ENCODE measurements around the gene GBP3.
"Not testable (repeated sequence)": the region's sequence is repeated elsewhere in the genome, so short reads cannot be mapped to it uniquely, and the experiment has no call there.

Gene GBP3

DNA sequence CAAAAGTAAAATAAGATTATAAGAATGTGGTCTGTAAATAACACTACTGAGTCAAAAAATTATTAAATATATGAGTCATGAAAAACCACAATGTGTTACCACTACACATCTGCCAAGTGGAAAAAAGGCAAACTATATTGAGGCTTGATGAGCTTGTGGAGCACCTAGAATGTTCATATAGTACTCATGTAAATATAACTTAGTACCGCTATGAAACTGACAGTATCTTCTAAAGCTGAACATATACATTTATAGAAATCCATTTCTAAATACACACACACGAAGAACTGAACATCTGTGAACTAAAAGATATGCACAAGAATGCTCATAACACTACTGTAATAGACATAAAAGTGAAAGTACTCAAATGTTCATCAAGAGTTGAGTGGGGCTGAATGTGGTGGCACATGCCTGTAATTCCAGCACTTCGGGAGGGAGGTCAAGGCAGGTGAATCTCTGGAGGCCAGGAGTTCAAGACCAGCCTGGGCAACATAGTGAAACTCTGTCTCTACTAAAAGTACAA, 18.5 kb upstream of the GBP3 start:
- in situ Hi-C loops (cut with MboI; ENCODE audit: low sequenced_read_pairs): no loop called here

DNA sequence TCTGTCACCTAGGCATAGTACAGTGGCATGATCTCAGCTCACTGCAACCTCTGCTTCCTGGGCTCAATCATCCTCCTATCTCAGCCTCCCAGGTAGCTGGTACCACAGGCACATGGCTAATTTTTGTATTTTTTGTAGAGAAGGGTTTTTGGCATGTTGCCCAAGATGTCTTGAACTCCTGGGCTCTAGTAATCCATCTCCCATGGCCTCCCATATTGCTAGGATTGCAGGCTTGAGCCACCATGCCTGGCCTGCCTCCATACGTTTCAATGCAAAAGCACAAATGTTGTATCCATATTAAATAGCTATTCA, 17.6 kb upstream of the GBP3 start:
- in situ Hi-C loops (cut with MboI; ENCODE audit: low sequenced_read_pairs): no loop called here

DNA sequence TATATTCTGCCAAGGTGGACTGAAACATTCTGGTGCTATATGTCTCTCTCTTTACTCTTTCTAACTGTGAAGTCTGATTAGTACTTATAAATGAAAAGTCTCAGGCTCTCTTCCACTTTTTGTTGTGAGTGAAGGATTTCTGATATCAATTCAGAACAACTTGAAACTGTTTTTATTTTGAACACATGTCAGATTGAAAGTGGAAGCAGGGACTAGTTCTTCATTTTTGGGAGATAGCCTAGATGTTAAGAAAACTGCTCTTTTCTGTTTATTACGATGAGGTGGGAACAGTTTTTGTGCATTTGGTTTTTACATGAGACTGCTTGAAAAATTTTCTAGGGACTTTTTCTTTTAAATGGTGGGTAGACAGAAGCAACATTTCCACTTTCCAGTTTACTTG, 14.5 kb upstream of the GBP3 start:
- in situ Hi-C loops (cut with MboI; ENCODE audit: low sequenced_read_pairs): no loop called here

DNA sequence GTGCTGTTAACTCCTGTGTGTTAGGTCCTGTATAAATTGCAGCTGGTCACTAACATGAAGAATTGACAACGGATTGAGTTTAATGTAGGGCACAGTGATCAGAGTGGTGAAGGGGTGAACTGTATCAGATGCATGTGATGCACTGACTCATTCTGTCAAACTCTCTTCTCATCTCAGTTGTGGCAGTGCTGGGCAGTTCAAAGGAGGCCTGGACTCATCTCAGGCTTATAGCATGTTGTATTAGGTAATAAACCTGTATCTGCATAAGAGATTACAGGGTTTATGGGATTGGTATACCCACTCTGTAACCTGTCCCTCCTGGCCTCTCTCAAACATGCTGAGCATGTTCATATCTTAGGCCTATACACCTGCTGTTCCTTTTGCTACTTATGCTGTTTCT, 12.4 kb upstream of the GBP3 start:
- in situ Hi-C loops (cut with MboI; ENCODE audit: low sequenced_read_pairs): no loop called here

DNA sequence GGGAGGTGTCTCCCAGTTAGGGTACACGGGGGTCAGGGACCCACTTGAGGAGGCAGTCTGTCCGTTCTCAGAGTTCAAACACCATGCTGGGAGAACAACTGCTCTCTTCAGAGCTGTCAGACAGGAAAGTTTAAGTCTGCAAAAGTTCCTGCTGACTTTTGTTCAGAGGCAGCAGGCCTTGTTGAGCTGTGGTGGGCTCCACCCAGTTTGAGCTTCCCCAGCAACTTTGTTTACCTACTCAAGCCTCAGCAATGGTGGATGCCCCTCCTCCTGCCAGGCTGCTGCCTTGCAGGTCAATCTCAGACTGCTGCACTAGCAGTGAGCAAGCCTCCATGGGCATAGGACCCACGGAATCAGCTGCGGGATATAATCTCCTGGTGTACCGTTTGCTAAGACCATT, 11.3 kb upstream of the GBP3 start:
- in situ Hi-C loops (cut with MboI; ENCODE audit: low sequenced_read_pairs): not testable (repeated sequence)

DNA sequence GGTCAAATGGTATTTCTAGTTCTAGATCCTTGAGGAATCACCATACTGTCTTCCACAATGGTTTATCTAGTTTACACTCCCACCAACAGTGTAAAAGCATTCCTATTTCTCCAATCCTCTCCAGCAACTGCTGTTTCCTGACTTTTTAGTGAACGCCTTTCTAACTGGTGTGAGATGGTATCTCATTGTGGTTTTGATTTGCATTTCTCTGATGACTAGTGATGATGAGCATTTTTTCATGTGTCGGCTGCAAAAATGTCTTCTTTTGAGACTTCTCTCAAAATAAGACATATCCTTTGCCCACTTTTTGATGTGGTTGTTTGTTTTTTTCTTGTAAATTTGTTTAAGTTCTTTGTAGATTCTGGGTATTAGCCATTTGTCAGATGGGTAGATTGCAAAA, 6.4 kb upstream of the GBP3 start:
- in situ Hi-C loops (cut with MboI; ENCODE audit: low sequenced_read_pairs): not testable (repeated sequence)

DNA sequence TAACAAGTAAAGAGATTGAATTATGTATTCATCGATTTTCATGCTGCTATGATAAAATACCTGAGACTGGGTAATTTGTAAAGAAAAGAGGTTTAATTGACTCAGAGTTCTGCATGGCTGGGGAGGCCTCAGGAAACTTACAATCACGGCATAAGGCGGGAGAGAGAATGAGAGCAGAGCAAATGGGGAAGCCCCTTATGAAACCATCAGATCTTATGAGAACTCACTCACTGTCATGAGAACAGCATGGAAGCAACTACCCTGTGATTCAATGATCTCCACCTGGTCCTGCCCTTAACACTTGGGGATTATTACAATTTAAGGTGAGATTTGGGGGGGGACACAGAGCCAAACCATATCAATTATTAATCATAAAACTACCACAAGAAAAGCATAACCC, 3.3 kb upstream of the GBP3 start:
- in situ Hi-C loops (cut with MboI; ENCODE audit: low sequenced_read_pairs): no loop called here

DNA sequence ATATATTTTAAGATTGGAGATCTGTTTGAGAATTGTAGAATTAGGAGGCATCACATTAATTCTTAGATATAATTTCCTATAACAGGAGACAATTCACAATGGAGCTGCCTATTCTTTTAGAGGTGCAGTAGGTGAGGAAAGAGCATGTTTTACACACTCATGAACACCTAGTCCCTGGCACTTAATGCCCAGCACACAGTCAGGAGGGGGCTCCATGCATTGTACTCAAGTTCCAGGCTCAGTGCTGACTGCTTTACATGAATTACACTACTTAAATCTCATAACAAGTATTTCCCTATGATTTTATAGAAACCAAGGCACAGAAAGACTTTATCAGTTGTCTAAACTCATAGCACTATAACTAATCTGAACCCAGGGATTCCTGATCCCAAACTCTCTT, 360 bp upstream of the GBP3 start:
- in situ Hi-C loops (cut with MboI; ENCODE audit: low sequenced_read_pairs): no loop called here

DNA sequence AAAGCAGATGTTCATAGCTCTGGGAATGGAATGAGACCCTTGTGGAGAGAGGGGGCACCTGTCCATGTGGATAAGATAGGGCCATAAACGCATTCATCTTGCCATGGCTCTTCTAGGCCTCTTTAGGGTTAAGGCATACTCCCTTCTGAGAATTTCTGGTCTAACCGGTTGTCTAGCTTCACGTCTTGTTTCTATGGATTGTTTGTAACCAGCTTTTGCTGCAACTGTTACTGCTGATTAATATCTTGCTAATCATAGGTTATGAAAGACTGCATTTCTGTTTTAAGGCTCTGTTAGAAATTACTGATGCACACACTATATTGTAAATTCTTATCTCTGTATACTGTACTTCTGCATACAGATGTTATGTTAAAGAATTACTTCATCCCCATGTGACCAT, 4.3 kb downstream of the GBP3 start:
- in situ Hi-C loops (cut with MboI; ENCODE audit: low sequenced_read_pairs): not testable (repeated sequence)

DNA sequence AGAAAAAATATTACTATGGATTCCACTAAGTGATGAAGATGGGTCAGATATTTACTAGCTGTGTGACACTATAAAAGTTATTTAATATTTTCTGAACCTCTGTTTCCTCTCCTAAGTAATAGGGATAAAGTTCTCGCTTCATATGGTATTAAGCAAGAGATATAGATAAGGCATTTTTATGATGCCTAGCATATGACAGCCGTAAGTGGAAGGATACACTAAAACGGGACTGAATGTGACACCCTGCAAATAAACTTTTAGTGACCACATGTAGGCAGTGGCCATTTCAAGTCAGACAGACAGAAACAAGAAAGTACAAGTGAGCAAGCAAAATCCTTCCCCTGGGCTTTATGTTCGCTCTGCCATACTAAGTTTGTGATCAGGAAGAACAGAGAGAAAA, 14.2 kb downstream of the GBP3 start:
- in situ Hi-C loops (cut with MboI; ENCODE audit: low sequenced_read_pairs): no loop called here

DNA sequence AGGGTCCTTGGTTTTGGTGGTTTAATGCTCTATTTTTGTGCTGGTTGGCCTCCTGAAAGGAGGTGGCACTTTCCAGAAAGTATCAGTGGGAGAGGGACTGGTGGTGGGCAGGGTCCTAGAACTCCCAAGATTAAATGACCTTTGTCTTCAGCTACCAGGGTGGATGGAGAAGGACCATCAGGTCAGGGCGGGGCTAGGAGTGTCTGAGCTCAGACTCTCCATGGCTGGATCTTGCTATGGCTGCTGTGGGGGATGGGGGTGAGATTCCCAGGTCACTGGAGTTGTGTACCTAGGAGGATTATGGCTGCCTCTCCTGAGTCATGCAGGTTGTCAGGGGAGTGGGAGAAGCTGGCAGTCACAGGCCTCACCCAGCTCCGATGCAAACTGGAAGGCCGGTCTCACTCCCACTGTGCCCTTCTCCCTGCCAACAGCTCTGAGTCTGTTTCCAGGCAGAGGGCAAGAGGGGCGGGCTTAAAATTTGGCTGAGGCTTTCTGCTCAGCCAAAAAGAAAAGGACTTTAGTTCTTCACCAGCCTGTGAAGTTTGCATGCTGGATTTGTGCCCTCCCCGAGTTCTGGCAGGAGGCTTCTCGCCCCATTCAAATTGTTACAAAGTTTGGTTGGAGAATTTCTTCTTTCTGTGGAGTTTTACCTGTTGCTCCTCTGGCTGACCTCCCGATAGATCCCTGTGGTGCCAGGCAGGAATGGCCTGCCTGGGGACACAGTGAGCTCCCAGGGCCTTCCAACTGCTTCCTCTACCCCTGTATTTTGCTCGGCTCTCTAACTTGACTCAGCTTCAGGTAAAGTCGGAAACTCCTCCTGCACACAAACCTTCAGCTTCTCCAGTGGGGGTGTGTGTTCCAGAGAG, 17.1 kb downstream of the GBP3 start:
- in situ Hi-C loops (cut with MboI; ENCODE audit: low sequenced_read_pairs): no loop called here

DNA sequence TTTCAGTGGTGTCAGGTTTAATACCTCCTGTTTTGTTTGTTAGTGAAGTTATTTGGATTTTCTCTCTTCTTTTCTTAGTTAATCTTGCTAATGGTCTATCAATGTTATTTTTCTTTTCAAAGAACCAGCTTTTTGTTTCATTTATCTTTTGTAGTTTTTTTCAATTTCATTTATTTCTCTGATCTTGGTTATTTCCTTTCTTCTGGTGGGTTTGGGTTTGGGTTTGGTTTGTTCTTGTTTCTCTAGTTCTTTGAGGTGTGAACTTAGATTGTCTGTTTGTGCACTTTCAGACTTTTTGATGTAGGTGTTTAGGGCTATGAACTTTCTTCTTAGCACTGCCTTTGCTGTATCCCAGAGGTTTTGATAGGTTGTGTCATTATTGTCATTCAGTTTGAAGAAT, 20.5 kb downstream of the GBP3 start:
- in situ Hi-C loops (cut with MboI; ENCODE audit: low sequenced_read_pairs): not testable (repeated sequence)

DNA sequence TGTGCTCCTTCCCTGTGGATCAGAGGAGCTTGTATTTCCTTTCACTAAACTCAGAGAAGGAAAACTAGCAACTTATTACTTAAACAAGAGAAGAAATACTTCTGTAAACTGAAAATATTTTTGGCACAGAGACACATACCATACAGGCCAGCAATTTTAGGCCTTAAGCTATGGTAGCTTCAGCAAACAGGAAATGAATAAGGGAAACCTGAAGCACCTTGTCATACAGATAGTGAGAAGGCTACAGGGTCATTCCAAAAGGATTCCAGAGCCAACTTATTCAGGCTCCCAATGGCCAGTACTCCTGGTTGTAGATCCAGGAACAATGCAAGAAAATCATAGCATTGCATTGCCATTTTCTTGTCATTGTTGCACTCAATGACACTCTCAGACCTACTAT, 21.2 kb downstream of the GBP3 start:
- in situ Hi-C loops (cut with MboI; ENCODE audit: low sequenced_read_pairs): no loop called here

DNA sequence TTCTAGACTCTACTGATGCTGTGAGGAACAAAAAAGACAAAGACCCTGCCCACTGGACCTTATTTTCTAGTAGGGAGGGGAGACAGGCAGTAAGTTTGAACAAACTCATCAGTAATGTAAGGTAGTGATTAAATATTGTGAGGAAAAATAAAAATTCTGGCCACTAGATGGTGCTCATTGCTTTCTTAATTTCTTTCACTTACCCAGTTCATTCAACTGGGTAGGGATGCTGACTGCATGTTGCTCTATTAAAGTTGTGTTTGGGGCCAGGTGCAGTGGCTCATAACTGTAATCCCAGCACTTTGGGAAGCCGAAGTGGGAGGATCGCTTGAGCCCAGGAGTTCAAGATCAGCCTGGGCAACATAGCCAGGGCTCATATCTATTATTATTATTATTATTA, 23.9 kb downstream of the GBP3 start:
- in situ Hi-C loops (cut with MboI; ENCODE audit: low sequenced_read_pairs): no loop called here

DNA sequence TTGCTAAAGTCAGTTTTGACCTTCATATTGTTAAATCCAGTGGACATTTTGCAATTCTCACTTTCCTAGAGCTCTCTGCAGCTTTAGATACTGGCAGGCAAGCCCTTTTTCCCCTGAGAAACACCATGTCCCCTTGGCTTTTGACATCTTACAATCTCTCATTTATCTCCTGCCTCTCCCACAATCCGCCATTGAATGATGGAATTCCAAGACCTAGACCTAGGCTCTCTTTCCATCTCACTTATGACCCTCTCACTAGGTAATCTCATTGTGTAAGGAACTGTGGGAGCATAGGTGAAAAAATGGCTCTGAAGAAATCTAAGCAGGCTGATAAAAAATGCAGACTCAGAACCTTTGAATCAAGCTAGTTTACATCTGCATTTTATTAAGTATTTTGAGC, 32.2 kb downstream of the GBP3 start:
- in situ Hi-C loops (cut with MboI; ENCODE audit: low sequenced_read_pairs): no loop called here

DNA sequence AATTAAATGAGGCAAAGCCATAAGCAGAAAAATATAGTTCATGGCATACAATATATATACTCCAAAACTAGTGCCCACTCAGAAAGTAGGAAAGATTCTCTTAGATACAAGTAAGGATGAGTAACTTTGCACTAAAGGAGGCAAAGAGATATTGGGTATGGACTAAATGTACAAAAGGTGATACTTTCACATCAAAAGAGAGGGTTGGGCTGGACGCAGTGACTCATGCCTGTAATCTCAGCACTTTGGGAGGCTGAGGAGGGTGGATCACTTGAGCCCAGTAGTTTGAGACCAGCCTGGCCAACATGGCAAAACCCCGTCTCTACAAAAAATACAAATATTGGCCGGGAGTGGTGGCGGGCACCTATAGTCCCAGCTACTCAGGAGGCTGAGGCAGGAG, 37.0 kb downstream of the GBP3 start:
- in situ Hi-C loops (cut with MboI; ENCODE audit: low sequenced_read_pairs): no loop called here

DNA sequence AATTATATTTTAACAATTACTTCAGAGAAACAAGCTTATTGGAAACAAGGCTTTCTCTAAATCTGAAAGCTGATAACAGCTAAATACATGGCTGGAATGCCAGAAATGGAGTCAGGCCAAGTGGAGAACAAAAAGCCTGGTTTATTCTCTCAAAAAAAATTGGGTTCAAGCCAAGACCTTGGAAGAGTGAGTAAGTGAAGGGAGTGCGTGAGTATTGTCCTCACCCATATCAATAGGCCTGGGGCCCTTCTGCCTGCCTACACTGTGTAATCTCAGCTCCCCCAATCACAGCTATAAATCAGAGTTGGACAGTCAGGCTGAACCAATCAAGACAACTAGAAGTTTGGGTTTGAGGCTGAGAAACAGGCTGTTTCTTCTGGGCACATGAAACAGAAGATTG, 37.6 kb downstream of the GBP3 start:
- in situ Hi-C loops (cut with MboI; ENCODE audit: low sequenced_read_pairs): no loop called here

DNA sequence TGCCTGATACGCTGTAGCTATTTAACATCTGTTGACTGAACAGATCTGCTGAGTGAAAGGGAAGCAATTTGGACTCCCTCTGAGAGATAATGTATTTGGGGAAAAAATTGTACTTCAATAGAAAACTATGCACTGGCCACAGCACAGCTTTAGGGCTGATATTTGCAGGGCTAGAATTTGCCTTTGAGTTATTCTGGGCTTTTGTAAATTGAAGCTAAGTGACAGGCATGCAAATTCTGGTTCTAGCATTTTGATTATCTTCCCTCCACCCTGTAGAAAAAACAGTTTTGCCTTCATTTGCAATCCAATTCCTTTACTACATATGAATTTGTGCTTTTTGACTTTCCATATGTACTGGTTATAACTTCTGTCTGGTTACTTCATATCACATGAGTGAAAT, 38.1 kb downstream of the GBP3 start:
- in situ Hi-C loops (cut with MboI; ENCODE audit: low sequenced_read_pairs): no loop called here

DNA sequence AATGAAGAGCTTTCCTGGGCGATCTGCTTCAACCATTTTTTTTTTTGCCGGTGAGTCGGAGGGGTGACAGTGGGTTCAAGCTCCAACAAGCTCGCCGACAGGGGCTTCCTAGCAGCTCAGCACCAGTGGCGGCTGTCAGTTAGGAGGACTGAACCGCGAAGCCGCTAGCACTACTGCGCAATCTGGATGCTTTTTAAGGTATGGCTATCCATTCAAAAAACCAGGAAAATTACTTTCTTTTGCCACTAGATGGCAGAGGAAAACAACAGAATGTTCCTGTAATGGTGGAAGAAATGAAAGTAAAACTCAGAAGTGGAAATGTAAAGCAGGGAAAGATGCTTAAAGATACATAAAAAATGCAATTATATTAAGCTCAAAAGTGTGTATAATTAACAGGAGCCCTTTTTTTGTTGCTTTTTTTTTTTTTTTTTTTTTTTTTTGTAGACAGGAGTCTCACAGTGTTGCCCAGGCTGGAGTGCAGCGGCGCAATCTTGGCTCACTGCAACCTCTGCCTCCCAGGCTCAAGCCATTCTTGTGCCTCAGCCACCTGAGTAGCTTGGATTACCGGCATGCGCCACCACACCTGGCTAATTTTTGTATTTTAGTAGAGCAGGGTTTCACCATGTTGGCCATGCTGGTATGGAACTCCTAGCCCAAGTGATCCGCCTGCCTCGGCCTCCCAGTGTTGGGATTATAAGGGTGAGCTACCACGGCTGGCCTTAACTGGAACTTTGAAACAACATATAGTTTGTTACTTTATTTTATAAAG, 38.7 kb downstream of the GBP3 start:
- in situ Hi-C loops (cut with MboI; ENCODE audit: low sequenced_read_pairs): no loop called here

DNA sequence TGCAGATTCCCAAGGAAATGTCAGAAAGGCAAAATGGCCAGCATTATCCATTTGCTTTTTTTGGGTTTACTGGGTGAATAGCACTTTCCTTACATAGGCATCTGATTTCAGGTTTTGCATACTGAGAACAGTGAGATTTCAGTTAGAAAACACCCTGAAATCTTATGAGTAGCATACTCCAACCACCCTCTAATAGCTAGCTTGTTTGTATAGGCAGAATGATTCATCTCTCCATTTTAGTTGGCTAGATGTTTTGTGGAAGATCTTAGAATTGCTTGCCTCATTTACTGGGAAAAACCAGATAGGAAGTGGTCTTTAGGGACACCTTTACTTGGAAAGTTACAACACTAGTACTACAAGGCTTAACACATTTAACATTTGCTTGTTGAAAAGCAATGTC, 40.6 kb downstream of the GBP3 start:
- in situ Hi-C loops (cut with MboI; ENCODE audit: low sequenced_read_pairs): no loop called here

DNA sequence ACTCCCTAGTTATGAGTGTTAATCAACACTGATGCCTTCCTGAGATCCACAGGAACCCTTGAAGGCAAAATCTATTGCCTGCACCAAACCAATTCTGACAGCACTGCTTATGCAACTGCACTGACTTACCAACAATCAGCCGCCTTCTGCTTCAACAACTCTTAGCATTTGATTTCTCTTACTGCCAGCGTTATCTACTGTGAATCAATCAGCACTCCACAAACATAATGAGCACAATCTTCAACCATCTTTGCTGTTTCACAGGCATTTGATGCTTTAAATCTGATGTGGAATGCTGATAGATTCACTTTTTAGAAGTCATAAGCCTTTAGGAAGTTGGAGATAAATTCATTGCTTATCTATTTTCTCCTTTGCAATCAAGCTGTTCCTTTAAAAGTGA, 41.2 kb downstream of the GBP3 start:
- in situ Hi-C loops (cut with MboI; ENCODE audit: low sequenced_read_pairs): not testable (repeated sequence)

DNA sequence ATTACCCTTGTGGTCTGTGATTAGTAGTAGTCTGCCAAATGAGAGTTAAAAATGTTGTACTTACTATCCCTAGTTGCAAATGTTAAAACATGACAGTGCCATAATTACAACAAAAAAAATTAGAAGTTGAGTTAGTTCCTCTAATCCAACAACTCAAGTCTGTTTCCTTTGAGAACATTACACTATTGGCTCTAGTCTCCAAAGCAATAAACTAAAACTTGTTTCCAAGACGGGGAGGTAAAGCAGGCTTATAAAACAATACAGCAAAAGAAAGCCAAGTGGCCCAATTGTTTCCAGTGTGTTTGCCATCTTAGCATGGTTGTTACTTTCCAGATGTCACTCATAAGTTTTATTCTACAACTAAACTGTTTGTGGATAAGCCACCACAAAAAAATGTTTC, 41.8 kb downstream of the GBP3 start:
- in situ Hi-C loops (cut with MboI; ENCODE audit: low sequenced_read_pairs): no loop called here
